Adrenal gland (tissue), 12 donors: ENCODE results near the gene ADK. TPM values are rescaled to one million over a fixed set of nuclear protein-coding genes. Genes with fewer than 3 reads are reported as not detected.

Experiments used
- DNase-seq, 7 donors: peaks; one replicate each; pipeline ENCODE4 v3.0.0-alpha.2; 2019 to 2020
- H3K27ac ChIP-seq, 5 donors: fragments of 200-600 bp; sonication (generic) in 4 of 5; 1 replicate in 3 of 5; 2 replicates in 2 of 5; pipeline versions ENCODE4 v1.5.1 to v1.8.0; 2016 to 2020; ENCODE audit warnings: mild to moderate bottlenecking in 1 of 5
- H3K27me3 ChIP-seq: fragments of 200-600 bp; 2 replicates; pipeline ENCODE4 v1.8.0; 2021
- H3K36me3 ChIP-seq, 2 donors: fragments of 200-600 bp; replicated peaks in 1 of 2; 1 replicate in 1 of 2; 2 replicates in 1 of 2; pipeline versions ENCODE4 v1.5.1 to v1.8.0; 2018 to 2022
- H3K4me1 ChIP-seq, 2 donors: fragments of 200-600 bp; replicated peaks in 1 of 2; 1 replicate in 1 of 2; 2 replicates in 1 of 2; pipeline versions ENCODE4 v1.5.1 to v1.8.0; 2018 to 2021
- H3K4me3 ChIP-seq, 4 donors: fragments of 200-600 bp; sonication (generic) in 3 of 4; one replicate each; pipeline ENCODE4 v1.5.1; 2016 to 2018
- H3K9me3 ChIP-seq, 3 donors: fragments of 200-600 bp; sonication (generic) in 1 of 3; replicated peaks in 1 of 3; 1 replicate in 2 of 3; 2 replicates in 1 of 3; pipeline versions ENCODE4 v1.5.1 to v1.8.0; 2016 to 2021
- CTCF ChIP-seq, 6 experiments: fragments of 450-650 bp in 4 of 6; fragments of 200-600 bp in 2 of 6; sonication (generic) in 1 of 6; IDR thresholded peaks; 1 replicate in 5 of 6; 2 replicates in 1 of 6; pipeline versions ENCODE4 v1.5.1 to v1.8.0; 2016 to 2021; ENCODE audit warnings: antibody characterized with exemption in 6 of 6, mild to moderate bottlenecking in 2 of 6, moderate library complexity in 1 of 6
- POLR2A ChIP-seq, 2 donors: fragments of 450-650 bp; IDR thresholded peaks; one replicate each; pipeline ENCODE4 v1.6.1; 2017; ENCODE audit warnings: antibody characterized with exemption in 2 of 2, mild to moderate bottlenecking in 2 of 2, moderate library complexity in 1 of 2
- WGBS, 4 donors: extraction: QIAGEN DNeasy Blood & Tissue Kit in 2 of 4; methylation state at CpG; one replicate each; pipeline versions ENCODE4 v1.1.5 to v1.1.7; 2013 to 2017; 5-methylcytosine and 5-hydroxymethylcytosine counted together
- intact Hi-C, 2 donors: fragments of 100-400 bp; cut with DNase I; formaldehyde crosslinking; loops; one replicate each; pipeline versions ENCODE4 v1.14.1 to v1.15.0; 2022 to 2023
- polyA plus RNA-seq, 3 donors: library from polyadenylated mRNA; stranded (reverse); fragments of 200-250 nt in 2 of 3; fragments of 350-450 nt in 1 of 3; fragmentation: Illumina TruSeq in 1 of 3; extraction: RNeasy Lipid Tissue Mini Kit (QIAGEN cat#74804) in 1 of 3; gene quantifications; one replicate each; pipeline ENCODE4 v1.2.3, GENCODE V29; 2013 to 2014
- total RNA-seq, 9 donors: library from RNA; depleted of rRNA in 4 of 9; stranded (reverse); fragments of >200 nt in 4 of 9; fragments of 120-200 nt in 1 of 9; fragmentation: NEBNext Ultra II Directional in 1 of 9; extraction: Animal tissue kit (Norgen Biotek cat#: 25700) in 1 of 9; gene quantifications; one replicate each; pipeline versions ENCODE4 v1.1.0 to v1.2.4, GENCODE V29; 2013 to 2023
- donor health status: healthy with polysubstance abuse.
- donor health status: Bipolar disorder and iron deficiency.
- donor health status: DM: yes; HTN: yes; CAD: no.
- donor health status: DM: no; HTN: no; CAD: no.
- donor health status: DM: no; HTN: no; CAD: no.
- donor health status: DM: yes; HTN: yes; CAD: no.

Gene ADK
- total and polyA plus RNA-seq, 12 donors: 8.2 to 45.5 (median 22.2) TPM

- H3K27me3 ChIP-seq: no peaks in the 10 kb centered on the region
- no peak for TF ChIP-seq CTCF (IDR thresholded peaks at IDR 0.05)
- no peak for TF ChIP-seq POLR2A (IDR thresholded peaks at IDR 0.05)
- no peak for DNase-seq
- no peaks in the 10 kb centered on the region for H3K4me1 ChIP-seq
- intact Hi-C loops: no loop called here
- H3K27ac ChIP-seq: no peak overlapping the region
- H3K9me3 ChIP-seq: no peaks in the 10 kb centered on the region
- H3K4me3 ChIP-seq: no peak overlapping the region
- no peaks in the 10 kb centered on the region for H3K36me3 ChIP-seq
These were observed 532.0 kb downstream of the ADK start for GRCh38 chr10:74683067-74683466.

- Histone ChIP-seq H3K4me3 (no peak overlapping the region), H3K27ac (no peak overlapping the region), H3K4me1 (no peaks in the 10 kb centered on the region), H3K36me3 (no peaks in the 10 kb centered on the region), H3K27me3 (no peaks in the 10 kb centered on the region), H3K9me3 (no peaks in the 10 kb centered on the region)
- DNase-seq: no peak
- WGBS, 4 donors: 56 to 69% (median 62%) methylated on average over 7 of the region's 7 CpGs
- TF ChIP-seq CTCF (IDR thresholded peaks at IDR 0.05) (no peak), POLR2A (IDR thresholded peaks at IDR 0.05) (no peak)
- intact Hi-C loops: no loop called here
These were observed 532.8 kb downstream of the ADK start for GRCh38 chr10:74683621-74684364.

- Histone ChIP-seq H3K4me3 (no peak overlapping the region), H3K36me3 (no peaks in the 10 kb centered on the region), H3K4me1 (no peaks in the 10 kb centered on the region), H3K27ac (no peak overlapping the region), H3K9me3 (no peaks in the 10 kb centered on the region), H3K27me3 (no peaks in the 10 kb centered on the region)
- no peak for DNase-seq
- WGBS, 4 donors: 69 to 84% (median 78%) methylated on average over 5 of the region's 5 CpGs
- intact Hi-C loops: no loop called here
- TF ChIP-seq CTCF (IDR thresholded peaks at IDR 0.05): no peak
- TF ChIP-seq POLR2A (IDR thresholded peaks at IDR 0.05): no peak
These were observed 533.4 kb downstream of the ADK start for GRCh38 chr10:74684462-74684861.

- H3K9me3 ChIP-seq: no peaks in the 10 kb centered on the region
- no peak overlapping the region for H3K27ac ChIP-seq
- no peak for TF ChIP-seq CTCF (IDR thresholded peaks at IDR 0.05)
- no peak for TF ChIP-seq POLR2A (IDR thresholded peaks at IDR 0.05)
- WGBS, 4 donors: 94 to 97% (median 96%) methylated on average over 1 of the region's 1 CpG
- no peaks in the 10 kb centered on the region for H3K27me3 ChIP-seq
- DNase-seq: no peak
- no peak overlapping the region for H3K4me3 ChIP-seq
- intact Hi-C loops: no loop called here
- H3K4me1 ChIP-seq: no peaks in the 10 kb centered on the region
- H3K36me3 ChIP-seq: no peaks in the 10 kb centered on the region
These were observed 534.5 kb downstream of the ADK start for GRCh38 chr10:74685564-74685963.
